Caco-2 (cell line): ENCODE data around the gene PAN2. TPM values are rescaled to one million over a fixed set of nuclear protein-coding genes. Genes with fewer than 3 reads are reported as not detected.

Experiments
- BruUV-seq: library from RNA; stranded (reverse); fragments of 400-500 nt; replicated peaks from 2 replicates; lab custom pipeline; 2021; lab: Mats Ljungman, UMichigan
- CTCF ChIA-PET: fragments of 300-600 bp; sonication (Branson Sonifier 250); formaldehyde crosslinking; loops from one replicate; lab custom pipeline; 2022; ENCODE audit warnings: antibody characterized with exemption; lab: Charles Lee
- POLR2A ChIA-PET: fragments of 300-600 bp; sonication (Branson Sonifier 250); formaldehyde crosslinking; loops from one replicate; lab custom pipeline; 2022; ENCODE audit warnings: antibody characterized with exemption; lab: Charles Lee
- DNase-seq, 2 experiments: peaks; one replicate each; pipeline versions ENCODE4 v3.0.0 to v3.0.0-alpha.2; 2020 to 2022
- H3K27me3 ChIP-seq: replicated peaks from 2 replicates; pipeline ENCODE4 v1.6.0; 2011; ENCODE audit warnings: low read length; ENCODE audit not compliant: control insufficient read depth, insufficient read depth
- H3K36me3 ChIP-seq: 2 replicates; pipeline ENCODE4 v1.5.1; 2011; ENCODE audit warnings: low read length; ENCODE audit not compliant: control insufficient read depth, insufficient read depth
- H3K4me1 ChIP-seq: fragments of 250-450 bp; sonication (Bioruptor Pico); 2 replicates; pipeline ENCODE4 v1.5.1; 2020; ENCODE audit warnings: mild to moderate bottlenecking
- H3K4me3 ChIP-seq: 2 replicates; pipeline ENCODE4 v1.5.1; 2011; ENCODE audit warnings: low read depth, mild to moderate bottlenecking, control low read depth, low read length
- H3K9me3 ChIP-seq: fragments of 250-450 bp; sonication (Bioruptor Pico); 2 replicates; pipeline ENCODE4 v1.5.1; 2020; ENCODE audit warnings: mild to moderate bottlenecking, moderate library complexity
- H3K27ac Mint-ChIP-seq: one replicate; pipeline ENCODE4 v1.8.0; 2022; ENCODE audit warnings: mixed read lengths; ENCODE audit not compliant: unreplicated experiment
- H3K27me3 Mint-ChIP-seq: one replicate; pipeline ENCODE4 v1.8.0; 2022; ENCODE audit warnings: mixed read lengths; ENCODE audit not compliant: insufficient read depth, unreplicated experiment
- H3K36me3 Mint-ChIP-seq: one replicate; pipeline ENCODE4 v1.8.0; 2022; ENCODE audit warnings: mild to moderate bottlenecking, mixed read lengths; ENCODE audit not compliant: insufficient read depth, unreplicated experiment
- H3K4me1 Mint-ChIP-seq: one replicate; pipeline ENCODE4 v1.8.0; 2022; ENCODE audit warnings: low read depth, mixed read lengths; ENCODE audit not compliant: unreplicated experiment
- H3K4me3 Mint-ChIP-seq: one replicate; pipeline ENCODE4 v1.8.0; 2022; ENCODE audit warnings: mild to moderate bottlenecking, moderate library complexity, mixed read lengths; ENCODE audit not compliant: unreplicated experiment
- H3K9me3 Mint-ChIP-seq: one replicate; pipeline ENCODE4 v1.8.0; 2022; ENCODE audit warnings: mixed read lengths; ENCODE audit not compliant: unreplicated experiment
- CTCF ChIP-seq, 2 experiments: fragments of 200-600 bp in 1 of 2; IDR thresholded peaks; 1 replicate in 1 of 2; 2 replicates in 1 of 2; pipeline versions ENCODE4 v1.5.1 to v1.8.0; 2011 to 2022; ENCODE audit warnings: antibody characterized with exemption in 1 of 2, control low read depth in 1 of 2, inconsistent platforms in 1 of 2, low read depth in 1 of 2, low read length in 1 of 2, mild to moderate bottlenecking in 1 of 2, moderate library complexity in 1 of 2; ENCODE audit not compliant: insufficient read depth in 1 of 2, severe bottlenecking in 1 of 2, unreplicated experiment in 1 of 2
- intact Hi-C: fragments of 100-400 bp; cut with micrococcal nuclease; formaldehyde crosslinking; loops from one replicate; pipeline ENCODE4 v1.10.0; 2022; ENCODE audit not compliant: unreplicated experiment
- total RNA-seq: library from RNA; stranded (reverse); gene quantifications from 2 replicates; pipeline ENCODE4 v1.2.3, GENCODE V29; 2022

Gene PAN2
- total RNA-seq, 1 experiment from 2014 or later: 30.0 TPM

- ChIA-PET POLR2A (no interaction called here), CTCF (no interaction called here)
- Mint-ChIP-seq H3K4me3 (no peak overlapping the region), H3K9me3 (no peaks in the 10 kb centered on the region), H3K27me3 (no peaks in the 10 kb centered on the region), H3K36me3 (peaks cover 82% of the 10 kb centered on the region), H3K27ac (no peak overlapping the region), H3K4me1 (peaks cover 17% of the 10 kb centered on the region)
- intact Hi-C loops: no loop called here
- no peak for TF ChIP-seq CTCF (IDR thresholded peaks at IDR 0.05; ENCODE audit: insufficient read depth in 1 of 2, low read depth in 1 of 2, low read length in 1 of 2, severe bottlenecking in 1 of 2, unreplicated experiment in 1 of 2)
- Histone ChIP-seq H3K36me3 (peaks cover 1% of the 10 kb centered on the region; the same call in 1 of the 2 replicates), H3K9me3 (no peaks in the 10 kb centered on the region), H3K27me3 (no peaks in the 10 kb centered on the region), H3K4me3 (no peak overlapping the region), H3K4me1 (peaks cover 19% of the 10 kb centered on the region)
- DNase-seq: no peak
- BruUV-seq: no TSS peak
Observed at GRCh38 chr12:56282579-56282978, 51.2 kb downstream of the PAN2 start.

GRCh38 chr12:56282030-56282429 lies 51.8 kb downstream of the PAN2 start:
- Mint-ChIP-seq H3K36me3 (peaks cover 83% of the 10 kb centered on the region), H3K9me3 (no peaks in the 10 kb centered on the region), H3K27ac (no peak overlapping the region), H3K4me1 (peaks cover 17% of the 10 kb centered on the region), H3K27me3 (no peaks in the 10 kb centered on the region), H3K4me3 (no peak overlapping the region)
- intact Hi-C loops: no loop called here
- no peak overlapping the region for H3K4me3 ChIP-seq
- no peaks in the 10 kb centered on the region for H3K9me3 ChIP-seq
- H3K27me3 ChIP-seq: no peaks in the 10 kb centered on the region
- no TSS peak for BruUV-seq
- POLR2A ChIA-PET: no interaction called here
- no peak for TF ChIP-seq CTCF (IDR thresholded peaks at IDR 0.05; ENCODE audit: insufficient read depth in 1 of 2, low read depth in 1 of 2, low read length in 1 of 2, severe bottlenecking in 1 of 2, unreplicated experiment in 1 of 2)
- peaks cover 1% of the 10 kb centered on the region; the same call in 1 of the 2 replicates for H3K36me3 ChIP-seq
- CTCF ChIA-PET: interaction anchor here (0.5 kb wide), 1 partner anchor 119 kb away, joined by 6 read pairs; no protein-coding TSS in a partner anchor
- DNase-seq: no peak
- H3K4me1 ChIP-seq: peaks cover 19% of the 10 kb centered on the region

- no peaks in the 10 kb centered on the region for H3K9me3 Mint-ChIP-seq
- no peak for DNase-seq
- H3K36me3 Mint-ChIP-seq: peaks cover 89% of the 10 kb centered on the region
- POLR2A ChIA-PET: no interaction called here
- no TSS peak for BruUV-seq
- Histone ChIP-seq H3K4me3 (no peak overlapping the region), H3K4me1 (peaks cover 7% of the 10 kb centered on the region; the same call in 1 of the 2 replicates), H3K27me3 (no peaks in the 10 kb centered on the region), H3K36me3 (peaks cover 1% of the 10 kb centered on the region; the same call in 1 of the 2 replicates), H3K9me3 (no peaks in the 10 kb centered on the region)
- H3K27ac Mint-ChIP-seq: no peak overlapping the region
- CTCF ChIA-PET: no interaction called here
- intact Hi-C loops: no loop called here
- peaks cover 7% of the 10 kb centered on the region for H3K4me1 Mint-ChIP-seq
- TF ChIP-seq CTCF (IDR thresholded peaks at IDR 0.05; ENCODE audit: insufficient read depth in 1 of 2, low read depth in 1 of 2, low read length in 1 of 2, severe bottlenecking in 1 of 2, unreplicated experiment in 1 of 2): no peak
- no peaks in the 10 kb centered on the region for H3K27me3 Mint-ChIP-seq
- no peak overlapping the region for H3K4me3 Mint-ChIP-seq
Observed at GRCh38 chr12:56280849-56281248, 53.0 kb downstream of the PAN2 start.
